Breast epithelium (tissue), 3 donors: ENCODE results near the gene DMD.

Experiments
- CTCF ChIP-seq, 3 donors: fragments of 450-650 bp; IDR thresholded peaks; one replicate each; pipeline ENCODE4 v1.5.1; 2016 to 2017; ENCODE audit warnings: antibody characterized with exemption in 3 of 3, mild to moderate bottlenecking in 3 of 3, moderate library complexity in 3 of 3
- POLR2A ChIP-seq: fragments of 450-650 bp; IDR thresholded peaks from one replicate; pipeline ENCODE4 v1.6.1; 2016; ENCODE audit warnings: antibody characterized with exemption, mild to moderate bottlenecking, moderate library complexity
- POLR2AphosphoS5 ChIP-seq, 3 donors: sonication (generic); formaldehyde crosslinking; IDR thresholded peaks; one replicate each; pipeline ENCODE4 v1.6.1; 2017; ENCODE audit warnings: antibody characterized with exemption in 3 of 3

GRCh38 chrX:32852203-32852602, 359.1 kb downstream of the DMD start:
- TF ChIP-seq POLR2AphosphoS5 (IDR thresholded peaks at IDR 0.05): no peak
- TF ChIP-seq CTCF (IDR thresholded peaks at IDR 0.05): no peak
- no peak for TF ChIP-seq POLR2A
